Activated CD4-positive, alpha-beta T cell treated with anti-CD3 and anti-CD28 coated beads, Interleukin-2, amount 50 U/mL, for 4 hours (primary cell): Measurements from ENCODE around the gene PAOX.
"Not testable (repeated sequence)": the region's sequence is repeated elsewhere in the genome, so short reads cannot be mapped to it uniquely, and the experiment has no call there.

Experiments
- DNase-seq, 2 experiments: peaks; one replicate each; pipeline ENCODE4 v3.0.0-alpha.2; 2020

The PAOX gene

DNA sequence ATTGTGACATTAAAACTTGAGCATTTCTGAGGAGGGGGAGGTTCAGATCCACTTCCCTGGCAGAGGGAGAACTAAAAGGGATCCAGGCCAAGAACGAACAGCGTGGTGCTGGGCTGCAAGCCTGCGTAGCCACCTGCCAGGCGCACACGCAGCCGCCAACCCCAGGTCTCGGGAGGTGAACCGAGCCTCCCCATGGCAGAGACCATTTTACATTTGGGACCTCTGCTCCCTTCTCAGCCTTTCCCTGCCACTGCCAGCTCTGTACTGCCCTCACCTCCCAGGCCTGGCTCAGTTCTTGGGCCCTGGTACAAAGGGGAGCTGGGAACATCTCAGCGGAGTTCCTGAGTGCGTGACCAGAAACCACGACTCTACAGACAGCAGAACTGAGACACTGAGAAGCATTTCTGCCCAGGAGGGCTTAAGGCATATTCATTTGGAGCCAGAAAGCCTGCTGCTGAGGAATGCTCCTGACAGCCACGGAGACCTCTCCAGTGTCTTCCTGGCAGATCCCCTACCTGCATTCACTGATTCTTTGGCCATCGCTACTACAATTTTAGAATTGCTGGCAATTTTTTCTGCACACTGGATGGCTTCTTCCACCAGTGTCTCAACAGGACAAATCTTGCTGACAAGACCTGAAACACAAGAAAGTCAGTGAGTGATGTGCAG lies 13.5 kb upstream of the PAOX start:
- DNase-seq: no peak

DNA sequence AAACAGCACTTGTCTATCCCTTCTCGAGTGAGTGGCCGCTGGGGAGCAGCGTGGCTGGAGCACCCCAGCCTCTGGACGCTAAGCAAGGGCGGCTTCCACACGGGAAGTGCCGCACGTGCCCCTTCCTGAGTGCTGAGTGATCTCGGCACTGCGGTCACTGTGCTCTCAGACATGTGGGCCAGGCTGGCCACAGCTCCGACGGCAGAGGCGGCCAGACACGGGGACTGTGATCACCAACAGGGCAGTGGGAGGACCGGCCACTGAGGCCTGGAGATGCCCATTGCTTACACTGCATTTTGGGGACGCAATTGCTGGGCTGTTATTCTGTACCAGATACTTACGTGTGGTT lies 13.0 kb upstream of the PAOX start:
- no peak for DNase-seq

GRCh38 chr10:133366751-133367150 lies 12.3 kb upstream of the PAOX start:
- no peak for DNase-seq

GRCh38 chr10:133367461-133367860 lies 11.6 kb upstream of the PAOX start:
- DNase-seq: not testable (repeated sequence)

GRCh38 chr10:133368153-133368552 lies 10.9 kb upstream of the PAOX start:
- DNase-seq: no peak

- no peak for DNase-seq
Measured at GRCh38 chr10:133370030-133370786, 8.9 kb upstream of the PAOX start.

GRCh38 chr10:133372507-133372906 lies 6.6 kb upstream of the PAOX start:
- DNase-seq: no peak

- DNase-seq: peak; percentile 89
Measured at GRCh38 chr10:133373174-133374090, 5.6 kb upstream of the PAOX start, which contains the start of gene ECHS1. Gene ECHS1, minus strand, starts transcription at chr10:133373354. Its CDS starts 21 bp downstream, at chr10:133373333.

GRCh38 chr10:133375357-133376115 lies 3.5 kb upstream of the PAOX start:
- no peak for DNase-seq

DNA sequence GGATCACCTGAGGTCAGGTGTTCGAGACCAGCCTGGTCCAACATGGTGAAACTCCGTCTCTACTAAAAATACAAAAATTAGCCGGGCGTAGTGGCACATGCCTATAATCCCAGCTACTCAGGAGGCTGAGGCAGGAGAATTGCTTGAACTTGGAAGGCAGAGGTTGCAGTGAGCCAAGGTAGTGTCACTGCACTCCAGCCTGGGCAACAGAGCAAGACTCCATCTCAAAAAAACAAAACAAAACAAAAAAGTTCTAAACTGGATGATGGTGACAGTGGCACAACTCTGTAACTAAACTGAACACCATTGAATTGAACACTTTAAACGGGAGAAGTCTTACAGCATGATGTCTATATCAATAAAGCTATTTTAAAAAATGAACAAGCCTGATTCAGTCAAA lies 2.9 kb upstream of the PAOX start:
- not testable (repeated sequence) for DNase-seq

- no peak for DNase-seq
Measured at GRCh38 chr10:133377025-133377817, 1.8 kb upstream of the PAOX start.

DNA sequence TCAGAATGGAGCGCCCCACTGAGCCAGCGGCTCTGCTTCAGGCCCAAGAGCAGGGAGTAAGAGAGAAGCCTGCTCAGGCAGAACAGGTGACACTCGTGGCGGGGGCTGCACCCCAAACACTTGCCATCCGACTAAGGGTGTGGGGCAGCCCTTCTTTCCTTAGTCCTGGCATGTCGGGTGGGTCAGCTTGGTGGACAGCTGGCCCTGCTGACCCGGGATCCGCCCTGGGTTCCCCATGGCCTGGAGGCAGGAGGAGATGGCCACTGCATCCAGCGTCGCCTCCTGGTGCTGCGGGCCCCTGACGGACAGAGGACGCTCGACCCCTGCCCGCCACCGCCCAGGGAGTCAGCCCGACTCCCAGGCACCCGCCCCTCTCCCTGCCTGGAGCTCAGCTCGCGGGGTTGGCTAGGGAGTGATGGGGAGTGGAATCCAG lies 1.2 kb upstream of the PAOX start:
- no peak for DNase-seq

- DNase-seq: peak; percentile 50 to 52
Measured at GRCh38 chr10:133378251-133379096, 588 bp upstream of the PAOX start.

DNA sequence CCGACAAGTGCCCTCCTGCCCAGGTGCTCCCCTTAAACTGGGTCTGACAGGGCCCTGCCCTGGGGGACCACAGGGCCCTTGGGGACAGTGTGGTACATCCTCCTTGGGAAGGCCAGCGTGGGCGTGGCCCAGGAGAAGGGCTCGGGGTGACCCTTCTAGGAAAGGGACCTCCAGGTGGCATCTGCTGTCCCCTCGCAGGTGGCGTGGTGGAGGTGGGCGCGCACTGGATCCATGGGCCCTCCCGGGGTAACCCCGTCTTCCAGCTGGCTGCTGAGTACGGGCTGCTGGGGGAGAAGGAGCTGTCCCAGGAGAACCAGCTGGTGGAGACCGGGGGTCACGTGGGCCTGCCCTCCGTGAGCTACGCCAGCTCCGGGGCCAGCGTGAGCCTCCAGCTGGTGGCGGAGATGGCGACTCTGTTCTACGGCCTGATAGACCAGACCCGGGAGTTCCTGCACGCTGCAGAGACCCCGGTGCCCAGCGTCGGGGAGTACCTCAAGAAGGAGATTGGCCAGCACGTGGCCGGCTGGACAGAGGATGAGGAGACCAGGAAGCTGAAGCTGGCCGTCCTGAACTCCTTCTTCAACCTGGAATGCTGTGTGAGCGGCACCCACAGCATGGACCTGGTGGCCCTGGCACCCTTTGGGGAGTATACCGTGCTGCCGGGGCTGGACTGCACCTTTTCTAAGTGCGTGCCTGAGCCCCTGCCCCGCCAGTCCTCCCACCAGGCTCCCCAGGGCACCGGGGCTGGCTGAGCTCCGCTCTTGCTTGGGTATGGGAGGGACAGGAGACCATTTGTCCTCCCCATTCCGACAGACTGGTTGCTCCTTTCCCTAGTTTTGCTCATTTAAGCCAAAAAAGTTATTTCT lies 972 bp downstream of the PAOX start:
- DNase-seq: no peak

GRCh38 chr10:133381036-133381435 lies 2.0 kb downstream of the PAOX start:
- DNase-seq: no peak

GRCh38 chr10:133383551-133383950 lies 4.5 kb downstream of the PAOX start:
- DNase-seq: no peak

GRCh38 chr10:133384071-133384470 lies 5.0 kb downstream of the PAOX start:
- no peak for DNase-seq

DNA sequence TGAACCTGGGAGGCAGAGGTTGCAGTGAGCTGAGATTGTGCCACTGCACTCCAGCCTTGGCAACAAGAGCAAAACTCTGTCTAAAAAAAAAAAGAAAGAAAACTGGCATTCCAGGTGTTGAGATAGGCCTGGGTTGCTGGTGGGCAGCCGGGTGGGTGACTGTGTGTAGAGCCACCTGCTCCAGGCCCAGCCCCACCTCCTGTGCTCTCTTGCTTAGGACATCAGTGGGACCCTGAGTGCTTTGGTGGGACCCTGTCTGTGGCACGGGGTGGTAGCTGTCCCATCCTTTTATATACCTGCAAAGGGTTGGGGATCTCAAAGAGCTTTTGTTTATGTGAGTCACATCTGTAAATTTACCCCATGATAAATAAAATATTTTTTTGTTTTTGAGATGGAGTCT lies 6.2 kb downstream of the PAOX start:
- no peak for DNase-seq

- not testable (repeated sequence) for DNase-seq
Measured at GRCh38 chr10:133386951-133387350, 7.9 kb downstream of the PAOX start.
